ENCODE data around the gene POLD3.

- no peak for TF ChIP-seq CTCF (conservative IDR thresholded peaks at IDR 0.05)
- TF ChIP-seq ZFX (IDR thresholded peaks at IDR 0.05) = no peak
These were observed 13.0 kb downstream of the POLD3 start for GRCh38 chr11:74605403-74605802.

Measured in C4-2B (cell line).